CD4-positive, alpha-beta T cell treated with Interleukin-17A for 1 hour (primary cell): ENCODE results near the gene MTHFD2.
"Not testable (repeated sequence)": the region's sequence is repeated elsewhere in the genome, so short reads cannot be mapped to it uniquely, and the experiment has no call there.

ENCODE experiments used
- DNase-seq: peaks from one replicate; pipeline ENCODE4 v3.0.0-alpha.2; 2020

MTHFD2 gene

GRCh38 chr2:74198461-74199274, at the start of gene MTHFD2:
TSS of gene MTHFD2 (plus strand) at chr2:74198615. CDS start at chr2:74198642, 27 bp downstream.
- DNase-seq, result peak; percentile 94

GRCh38 chr2:74149247-74149525, 49.2 kb upstream of the MTHFD2 start:
- DNase-seq, result no peak

GRCh38 chr2:74149570-74150319, 48.7 kb upstream of the MTHFD2 start:
- DNase-seq, result no peak

- no peak for DNase-seq
Measured at GRCh38 chr2:74152954-74153353, 45.5 kb upstream of the MTHFD2 start.

- DNase-seq, result no peak
Measured at GRCh38 chr2:74155830-74156229, 42.6 kb upstream of the MTHFD2 start.

- DNase-seq, result no peak
Measured at GRCh38 chr2:74162951-74163350, 35.5 kb upstream of the MTHFD2 start.

- DNase-seq, result no peak
Measured at GRCh38 chr2:74164761-74165160, 33.7 kb upstream of the MTHFD2 start.

GRCh38 chr2:74168739-74169138, 29.7 kb upstream of the MTHFD2 start:
- no peak for DNase-seq

- no peak for DNase-seq
Measured at GRCh38 chr2:74174909-74175308, 23.5 kb upstream of the MTHFD2 start.

- DNase-seq, result no peak
Measured at GRCh38 chr2:74177696-74178095, 20.7 kb upstream of the MTHFD2 start.

- DNase-seq, result peak; percentile 98
Measured at GRCh38 chr2:74178211-74179062, 20.0 kb upstream of the MTHFD2 start, which contains the start of gene MOB1A. TSS of gene MOB1A (minus strand) at chr2:74178879. CDS start at chr2:74178674, 205 bp downstream.

- no peak for DNase-seq
Measured at GRCh38 chr2:74179063-74179865, 19.2 kb upstream of the MTHFD2 start.

- DNase-seq, result peak; percentile 43
Measured at GRCh38 chr2:74181739-74182138, 16.7 kb upstream of the MTHFD2 start.

- DNase-seq, result no peak
Measured at GRCh38 chr2:74183878-74184277, 14.5 kb upstream of the MTHFD2 start.

- peak; percentile 64 for DNase-seq
Measured at GRCh38 chr2:74186038-74186437, 12.4 kb upstream of the MTHFD2 start.

GRCh38 chr2:74186706-74187105, 11.7 kb upstream of the MTHFD2 start:
- not testable (repeated sequence) for DNase-seq

- no peak for DNase-seq
Measured at GRCh38 chr2:74188018-74188601, 10.3 kb upstream of the MTHFD2 start.

- DNase-seq, result no peak
Measured at GRCh38 chr2:74188696-74189095, 9.7 kb upstream of the MTHFD2 start.

- DNase-seq, result no peak
Measured at GRCh38 chr2:74191596-74192380, 6.6 kb upstream of the MTHFD2 start.

GRCh38 chr2:74194799-74195198, 3.6 kb upstream of the MTHFD2 start:
- DNase-seq, result no peak

GRCh38 chr2:74197049-74197448, 1.4 kb upstream of the MTHFD2 start:
- no peak for DNase-seq
